Smooth muscle cell (in vitro differentiated cells): Measurements from ENCODE around the gene HOXB6. TPM values are rescaled to one million over a fixed set of nuclear protein-coding genes. Genes with fewer than 3 reads are reported as not detected.

Source experiments
- DNase-seq: peaks from one replicate; lab custom pipeline; 2025; ENCODE audit not compliant: unreplicated experiment; lab: John Stamatoyannopoulos, UW
- H2AFZ ChIP-seq: fragments of 200-600 bp; sonication (generic); 2 replicates; pipeline ENCODE4 v1.6.0; 2016; ENCODE audit warnings: antibody characterized with exemption, low read depth, mild to moderate bottlenecking
- H3F3A ChIP-seq: fragments of 200-600 bp; sonication (generic); 2 replicates; pipeline ENCODE4 v1.6.0; 2017; ENCODE audit warnings: antibody characterized with exemption, low read depth
- H3K27ac ChIP-seq: fragments of 200-600 bp; sonication (generic); 2 replicates; pipeline ENCODE4 v1.5.1; 2016; ENCODE audit warnings: low read depth, mild to moderate bottlenecking
- H3K27me3 ChIP-seq: fragments of 200-600 bp; sonication (generic); 2 replicates; pipeline ENCODE4 v1.6.1; 2016; ENCODE audit warnings: low read depth, mild to moderate bottlenecking
- H3K36me3 ChIP-seq: fragments of 200-600 bp; sonication (generic); 2 replicates; pipeline ENCODE4 v1.5.1; 2016; ENCODE audit warnings: low read depth
- H3K4me1 ChIP-seq: fragments of 200-600 bp; sonication (generic); 2 replicates; pipeline ENCODE4 v1.5.1; 2016; ENCODE audit warnings: low read depth
- H3K4me2 ChIP-seq: fragments of 200-600 bp; sonication (generic); 2 replicates; pipeline ENCODE4 v1.6.0; 2016; ENCODE audit warnings: mild to moderate bottlenecking
- H3K4me3 ChIP-seq: fragments of 200-600 bp; sonication (generic); 2 replicates; pipeline ENCODE4 v1.5.1; 2016; ENCODE audit warnings: mild to moderate bottlenecking
- H3K79me2 ChIP-seq: fragments of 200-600 bp; sonication (generic); 2 replicates; pipeline ENCODE4 v1.6.0; 2016; ENCODE audit warnings: low read depth, mild to moderate bottlenecking
- H3K9ac ChIP-seq: fragments of 200-600 bp; sonication (generic); 2 replicates; pipeline ENCODE4 v1.6.0; 2016; ENCODE audit warnings: low read depth
- H3K9me3 ChIP-seq: fragments of 200-600 bp; sonication (generic); replicated peaks from 2 replicates; pipeline ENCODE4 v1.5.1; 2016; ENCODE audit warnings: low read depth
- H4K20me1 ChIP-seq: fragments of 200-600 bp; sonication (generic); 2 replicates; pipeline ENCODE4 v1.6.0; 2016; ENCODE audit warnings: low read depth
- WGBS: methylation state at CpG from one replicate; pipeline ENCODE4 v1.1.7; 2016; ENCODE audit warnings: low lambda C conversion rate; 5-methylcytosine and 5-hydroxymethylcytosine counted together
- polyA plus RNA-seq: library from polyadenylated mRNA; unstranded; fragments of >200 nt; fragmentation: Nextera tagmentation; extraction: Ambion mirVana; gene quantifications from 2 replicates; pipeline ENCODE4 v1.2.1, GENCODE V29; 2016
- total RNA-seq: library from RNA; depleted of rRNA; stranded (reverse); fragments of >200 nt; gene quantifications from 2 replicates; pipeline ENCODE4 v1.2.3, GENCODE V29; 2014
- TF ChIP-seq, protein P1 (sequence below): fragments of 200-600 bp; sonication (generic); IDR thresholded peaks from 2 replicates; pipeline ENCODE4 v1.5.1; 2017; ENCODE audit warnings: borderline replicate concordance, mild to moderate bottlenecking, antibody characterized with exemption; ENCODE audit not compliant: insufficient read depth, poor library complexity, severe bottlenecking

The HOXB6 gene
- total and polyA plus RNA-seq, 2 experiments from 2014 or later, result 6.3 to 9.3 TPM

DNA sequence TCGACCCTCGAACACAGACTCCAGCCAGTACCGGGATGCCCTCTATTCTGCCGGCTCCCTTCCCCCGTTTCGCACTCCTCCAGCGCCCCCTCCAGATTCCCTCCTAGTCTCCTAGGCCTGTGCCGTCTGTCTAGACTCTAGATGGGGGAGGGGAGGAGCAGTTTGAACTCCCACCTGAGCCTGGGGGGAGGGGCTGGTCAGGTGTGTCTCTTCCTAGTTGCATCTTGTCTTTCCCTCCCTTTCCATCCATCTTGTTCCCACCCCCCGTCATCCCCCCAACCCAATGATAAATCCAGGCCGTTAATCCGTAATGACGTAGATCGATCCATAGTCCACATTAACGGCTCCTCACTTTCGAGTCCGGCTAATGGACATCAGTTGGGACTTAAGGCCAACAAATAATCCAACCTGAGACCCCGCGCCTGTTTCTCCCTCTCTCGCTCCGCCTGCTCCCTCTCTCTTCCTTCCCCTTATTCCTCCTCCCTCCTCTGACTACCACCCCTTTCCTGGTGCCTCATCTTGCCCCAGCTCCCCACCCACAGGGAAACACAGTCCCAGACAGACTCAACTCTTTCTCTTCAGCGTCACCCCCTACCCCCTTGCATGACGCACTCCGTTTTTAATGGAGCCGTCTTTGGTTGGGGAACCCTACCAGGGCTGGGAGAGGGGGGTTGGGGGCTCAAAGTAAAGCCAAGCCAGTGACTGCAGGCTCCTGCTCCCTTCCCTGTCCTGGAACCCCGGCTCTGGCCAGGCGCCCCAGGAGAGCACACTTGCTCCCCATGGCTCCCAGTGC is 7.9 kb downstream of the HOXB6 start:
- H3K4me1 ChIP-seq, result peaks cover 17% of the 10 kb centered on the region
- TF ChIP-seq, protein P1, sequence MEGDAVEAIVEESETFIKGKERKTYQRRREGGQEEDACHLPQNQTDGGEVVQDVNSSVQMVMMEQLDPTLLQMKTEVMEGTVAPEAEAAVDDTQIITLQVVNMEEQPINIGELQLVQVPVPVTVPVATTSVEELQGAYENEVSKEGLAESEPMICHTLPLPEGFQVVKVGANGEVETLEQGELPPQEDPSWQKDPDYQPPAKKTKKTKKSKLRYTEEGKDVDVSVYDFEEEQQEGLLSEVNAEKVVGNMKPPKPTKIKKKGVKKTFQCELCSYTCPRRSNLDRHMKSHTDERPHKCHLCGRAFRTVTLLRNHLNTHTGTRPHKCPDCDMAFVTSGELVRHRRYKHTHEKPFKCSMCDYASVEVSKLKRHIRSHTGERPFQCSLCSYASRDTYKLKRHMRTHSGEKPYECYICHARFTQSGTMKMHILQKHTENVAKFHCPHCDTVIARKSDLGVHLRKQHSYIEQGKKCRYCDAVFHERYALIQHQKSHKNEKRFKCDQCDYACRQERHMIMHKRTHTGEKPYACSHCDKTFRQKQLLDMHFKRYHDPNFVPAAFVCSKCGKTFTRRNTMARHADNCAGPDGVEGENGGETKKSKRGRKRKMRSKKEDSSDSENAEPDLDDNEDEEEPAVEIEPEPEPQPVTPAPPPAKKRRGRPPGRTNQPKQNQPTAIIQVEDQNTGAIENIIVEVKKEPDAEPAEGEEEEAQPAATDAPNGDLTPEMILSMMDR, result no peak
- peaks cover 13% of the 10 kb centered on the region for H3F3A ChIP-seq
- peak overlapping the region; percentile 98 for H3K4me2 ChIP-seq
- no peak overlapping the region for H2AFZ ChIP-seq
- no peak for DNase-seq
- peaks cover 89% of the 10 kb centered on the region for H3K79me2 ChIP-seq
- H3K9ac ChIP-seq, result peak overlapping the region; percentile 69
- H3K4me3 ChIP-seq, result peak overlapping the region; percentile 57
- H3K36me3 ChIP-seq, result no peaks in the 10 kb centered on the region
- peaks cover 92% of the 10 kb centered on the region for H4K20me1 ChIP-seq
- 14% methylated on average over 26 of the region's 26 CpGs for WGBS
- H3K9me3 ChIP-seq, result no peaks in the 10 kb centered on the region
- H3K27me3 ChIP-seq, result peaks cover 14% of the 10 kb centered on the region
- H3K27ac ChIP-seq, result peak overlapping the region; percentile 79

DNA sequence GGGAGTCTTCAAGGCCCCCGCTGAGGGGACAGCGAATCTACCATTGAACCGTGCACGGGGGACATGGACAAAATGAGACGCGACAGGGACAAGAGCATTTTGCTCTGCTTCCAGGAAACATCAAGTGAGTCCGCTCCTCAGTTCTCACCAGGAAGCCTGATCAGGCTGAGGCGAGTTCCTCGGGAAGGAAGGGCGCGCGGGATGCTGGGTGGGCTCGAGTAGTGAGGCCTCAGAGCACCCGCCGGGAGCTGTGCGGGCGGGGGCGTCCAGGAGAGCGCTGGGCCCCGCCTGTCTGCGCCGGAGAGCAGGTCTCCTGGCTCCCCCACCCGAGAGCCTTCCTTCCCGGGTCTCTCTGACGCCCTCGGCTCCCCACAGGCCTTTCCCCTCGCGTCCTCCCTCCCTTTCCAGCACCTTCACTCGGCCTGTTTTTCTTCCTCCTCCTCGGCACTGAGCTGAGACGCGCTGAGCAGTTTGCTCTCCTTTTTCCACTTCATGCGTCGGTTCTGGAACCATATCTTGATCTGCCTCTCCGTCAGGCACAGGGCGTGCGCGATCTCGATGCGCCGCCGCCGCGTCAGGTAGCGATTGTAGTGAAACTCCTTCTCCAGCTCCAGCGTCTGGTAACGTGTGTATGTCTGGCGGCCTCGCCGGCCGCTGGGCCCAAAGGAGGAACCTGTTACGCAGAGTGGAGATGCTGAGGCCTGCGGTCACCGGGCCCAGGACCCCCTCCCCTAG is 8.6 kb downstream of the HOXB6 start:
- H2AFZ ChIP-seq, result no peak overlapping the region
- H3K4me1 ChIP-seq, result peaks cover 15% of the 10 kb centered on the region
- H3K9ac ChIP-seq, result peak overlapping the region; percentile 69
- WGBS, result 23% methylated on average over 54 of the region's 54 CpGs
- peak overlapping the region; percentile 98 for H3K4me2 ChIP-seq
- H3K27ac ChIP-seq, result peak overlapping the region; percentile 79
- H4K20me1 ChIP-seq, result peaks cover 92% of the 10 kb centered on the region
- H3F3A ChIP-seq, result peaks cover 5% of the 10 kb centered on the region
- TF ChIP-seq, protein P1, result no peak
- peak overlapping the region; percentile 57 for H3K4me3 ChIP-seq
- H3K36me3 ChIP-seq, result no peaks in the 10 kb centered on the region
- peaks cover 14% of the 10 kb centered on the region for H3K27me3 ChIP-seq
- no peak for DNase-seq
- no peaks in the 10 kb centered on the region for H3K9me3 ChIP-seq
- H3K79me2 ChIP-seq, result peaks cover 86% of the 10 kb centered on the region

DNA sequence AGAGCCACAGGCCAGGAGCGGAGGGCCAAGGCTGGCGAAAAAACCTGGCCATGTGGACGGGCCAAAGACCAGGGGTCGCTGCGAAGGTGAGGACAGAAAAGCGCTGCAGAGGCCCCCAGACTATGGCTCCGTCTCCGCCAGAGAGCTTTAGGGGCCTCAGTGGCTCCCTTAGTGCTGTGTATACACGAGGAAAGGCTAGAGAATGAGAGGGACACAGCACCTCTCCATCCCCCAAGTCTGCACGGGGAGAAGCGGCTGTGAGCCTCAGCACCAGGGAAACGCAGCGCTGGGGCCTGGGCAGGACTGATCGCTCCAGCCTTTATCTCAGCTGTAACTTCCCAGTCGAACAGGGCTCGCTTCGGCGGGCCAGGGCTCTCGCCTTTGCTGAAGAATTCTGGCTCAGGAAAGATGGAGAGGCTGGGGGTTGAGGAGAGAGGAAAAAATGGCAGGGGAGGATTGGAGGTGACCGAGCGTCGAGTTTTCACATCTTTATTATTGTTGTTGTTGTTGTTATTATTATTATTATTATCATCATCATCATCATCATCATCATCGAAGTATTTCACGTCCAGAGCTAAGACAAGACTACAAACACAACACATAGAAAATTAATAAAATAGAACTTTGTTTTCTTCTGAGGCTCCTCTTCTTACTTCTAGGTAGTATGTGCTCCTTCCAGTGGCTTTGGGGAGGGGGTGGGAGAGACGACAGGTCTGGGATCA is 9.3 kb downstream of the HOXB6 start:
- H3K4me2 ChIP-seq, result peak overlapping the region; percentile 98
- H3K36me3 ChIP-seq, result no peaks in the 10 kb centered on the region
- peaks cover 16% of the 10 kb centered on the region for H3K27me3 ChIP-seq
- H3K9me3 ChIP-seq, result no peaks in the 10 kb centered on the region
- H3K4me1 ChIP-seq, result peaks cover 13% of the 10 kb centered on the region
- H4K20me1 ChIP-seq, result peaks cover 92% of the 10 kb centered on the region
- H2AFZ ChIP-seq, result no peak overlapping the region
- peak overlapping the region; percentile 79 for H3K27ac ChIP-seq
- H3K9ac ChIP-seq, result no peak overlapping the region
- WGBS, result 54% methylated on average over 25 of the region's 25 CpGs
- H3F3A ChIP-seq, result peaks cover 4% of the 10 kb centered on the region
- TF ChIP-seq, protein P1, result no peak
- H3K4me3 ChIP-seq, result no peak overlapping the region
- peaks cover 86% of the 10 kb centered on the region for H3K79me2 ChIP-seq
- DNase-seq, result no peak
